Activated naive CD4-positive, alpha-beta T cell treated with Interleukin-2 at 50 U/mL for 16 hours (primary cell): ENCODE measurements around the gene TOMT.
A peak's percentile ranks its signal among the peaks of the same experiment; 100 is the strongest.

Source experiments
- DNase-seq: peaks from one replicate; pipeline ENCODE4 v3.0.0-alpha.2; 2020

Gene TOMT, protein sequence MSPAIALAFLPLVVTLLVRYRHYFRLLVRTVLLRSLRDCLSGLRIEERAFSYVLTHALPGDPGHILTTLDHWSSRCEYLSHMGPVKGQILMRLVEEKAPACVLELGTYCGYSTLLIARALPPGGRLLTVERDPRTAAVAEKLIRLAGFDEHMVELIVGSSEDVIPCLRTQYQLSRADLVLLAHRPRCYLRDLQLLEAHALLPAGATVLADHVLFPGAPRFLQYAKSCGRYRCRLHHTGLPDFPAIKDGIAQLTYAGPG

DNA sequence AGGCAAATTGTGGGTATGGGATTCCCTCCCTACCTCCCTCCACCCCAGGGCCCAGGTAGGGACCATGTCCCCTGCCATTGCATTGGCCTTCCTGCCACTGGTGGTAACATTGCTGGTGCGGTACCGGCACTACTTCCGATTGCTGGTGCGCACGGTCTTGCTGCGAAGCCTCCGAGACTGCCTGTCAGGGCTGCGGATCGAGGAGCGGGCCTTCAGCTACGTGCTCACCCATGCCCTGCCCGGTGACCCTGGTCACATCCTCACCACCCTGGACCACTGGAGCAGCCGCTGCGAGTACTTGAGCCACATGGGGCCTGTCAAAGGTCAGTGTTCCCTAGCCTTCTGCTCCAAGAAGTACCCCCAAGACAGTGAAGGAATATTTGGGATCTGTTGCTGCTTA is at the start of gene TOMT:
TSS of gene TOMT (plus strand) at position 37 of the 400 bp plus-strand sequence. CDS start at position 65, 28 bp downstream.
- no peak for DNase-seq

- no peak for DNase-seq
Measured at GRCh38 chr11:72058416-72059034, 47.2 kb upstream of the TOMT start.

GRCh38 chr11:72061739-72062396 is 43.9 kb upstream of the TOMT start:
- DNase-seq, result no peak

GRCh38 chr11:72066855-72067254 is 38.9 kb upstream of the TOMT start:
- no peak for DNase-seq

- no peak for DNase-seq
Measured at GRCh38 chr11:72067266-72067665, 38.5 kb upstream of the TOMT start.

- no peak for DNase-seq
Measured at GRCh38 chr11:72067676-72068075, 38.0 kb upstream of the TOMT start.

DNA sequence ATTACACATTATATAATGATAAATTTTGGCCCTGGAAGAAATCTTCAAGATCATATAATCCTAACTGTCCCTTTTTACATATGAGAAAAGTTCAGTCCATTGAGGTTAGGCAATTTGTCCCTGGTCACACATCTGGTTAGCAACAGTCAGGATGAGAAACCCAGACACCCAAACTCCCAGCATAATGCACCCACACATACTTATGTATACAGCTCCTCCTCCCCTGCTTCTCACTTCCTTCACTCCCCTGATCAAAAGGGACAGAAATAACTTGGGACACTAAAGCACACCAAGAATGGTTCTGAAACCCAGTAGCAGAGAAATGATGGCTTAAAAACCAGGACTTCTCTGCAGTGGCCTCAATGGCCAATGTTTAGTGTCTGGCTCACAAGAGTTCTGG is 36.5 kb upstream of the TOMT start:
- DNase-seq, result no peak

DNA sequence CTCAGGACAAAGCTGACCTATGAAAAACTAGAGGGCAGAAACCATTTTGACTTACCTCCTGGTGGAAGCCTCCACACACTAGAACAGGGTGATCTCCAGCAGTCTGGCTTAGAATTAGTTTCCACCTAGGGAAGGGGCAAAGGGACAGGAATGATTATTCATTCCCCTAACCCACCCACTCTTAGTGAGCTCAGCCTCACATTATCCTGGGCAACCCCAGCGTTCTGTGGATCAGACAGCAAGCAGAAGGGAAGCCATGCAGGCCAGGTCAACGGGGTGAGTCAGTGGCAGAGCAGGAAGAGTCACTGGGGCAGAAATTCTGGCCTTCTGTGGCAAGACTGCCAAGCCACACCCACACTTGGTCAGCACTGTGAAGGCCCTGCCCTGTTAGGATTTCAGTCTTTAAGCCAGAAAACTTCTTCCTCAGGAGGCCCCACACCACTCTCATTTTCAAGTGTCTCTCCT is 35.9 kb upstream of the TOMT start:
- no peak for DNase-seq

DNA sequence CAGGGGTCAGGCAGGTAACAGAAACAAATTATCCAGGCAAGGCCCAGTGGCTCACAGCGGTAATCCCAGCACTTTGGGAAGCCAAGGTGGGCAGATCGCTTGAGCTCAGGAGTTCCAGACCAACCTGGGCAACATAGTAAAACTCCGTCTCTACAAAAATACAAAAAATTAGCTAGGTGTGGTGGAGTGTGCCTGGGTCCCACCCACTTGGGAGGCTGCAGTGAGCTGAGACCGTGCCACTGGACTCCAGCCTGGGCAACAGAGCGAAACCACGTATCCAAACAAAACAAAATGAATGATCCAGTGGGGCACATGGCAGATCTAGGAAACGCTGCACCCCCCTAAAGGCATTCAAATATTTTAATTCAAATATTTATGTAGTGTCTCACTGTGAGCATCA is 35.2 kb upstream of the TOMT start:
- no peak for DNase-seq

DNA sequence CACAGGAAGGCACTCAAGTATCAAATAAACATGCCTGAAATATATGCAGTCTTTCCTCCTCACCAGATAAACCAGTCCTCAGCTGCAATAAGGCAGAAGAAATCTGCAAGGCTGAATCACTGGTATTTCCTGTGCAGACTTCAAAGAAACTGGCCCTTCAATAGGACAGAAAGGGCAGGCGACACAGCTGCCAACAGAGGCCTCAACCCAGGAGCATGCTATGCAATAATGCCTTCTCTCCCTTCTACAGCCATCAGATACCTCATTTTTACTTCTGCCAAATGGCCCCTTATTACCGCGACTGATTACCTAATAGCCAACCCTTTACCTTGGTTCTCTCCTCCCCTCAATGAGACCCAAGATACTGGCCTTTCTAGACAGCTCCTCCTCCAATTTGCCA is 33.4 kb upstream of the TOMT start:
- no peak for DNase-seq

GRCh38 chr11:72075109-72075508 is 30.6 kb upstream of the TOMT start:
- no peak for DNase-seq

GRCh38 chr11:72075756-72076155 is 30.0 kb upstream of the TOMT start:
- no peak for DNase-seq

DNA sequence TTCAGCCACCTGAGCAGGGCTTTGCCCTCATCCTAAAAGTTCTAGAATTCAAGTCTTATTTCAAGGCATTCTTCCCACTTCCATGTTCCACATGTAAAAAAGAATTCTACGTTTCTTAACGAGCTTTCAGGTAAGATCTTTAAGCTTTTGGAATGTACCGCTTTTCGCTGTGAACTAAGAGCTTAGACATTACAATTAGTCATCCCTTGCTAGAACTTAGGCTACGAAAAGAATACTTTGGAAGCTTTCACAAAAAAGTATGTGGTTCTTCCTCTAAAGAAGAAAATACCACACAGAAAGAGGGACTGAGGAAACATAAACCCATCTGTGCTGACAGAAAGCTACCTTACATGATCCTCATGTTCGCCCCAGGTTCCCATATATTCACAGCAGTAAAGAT is 27.2 kb upstream of the TOMT start:
- DNase-seq, result no peak

GRCh38 chr11:72079819-72080325 is 25.9 kb upstream of the TOMT start:
- DNase-seq, result no peak

GRCh38 chr11:72080326-72081183 is 25.2 kb upstream of the TOMT start, which contains the start of the genes LRRC51 and NUMA1:
TSS of gene LRRC51 (plus strand) at chr11:72080850. CDS start at chr11:72089084, 8,234 bp downstream.
TSS of gene NUMA1 (minus strand) at chr11:72080542. CDS start at chr11:72035943, 44,599 bp downstream.
- DNase-seq, result peak; percentile 99

DNA sequence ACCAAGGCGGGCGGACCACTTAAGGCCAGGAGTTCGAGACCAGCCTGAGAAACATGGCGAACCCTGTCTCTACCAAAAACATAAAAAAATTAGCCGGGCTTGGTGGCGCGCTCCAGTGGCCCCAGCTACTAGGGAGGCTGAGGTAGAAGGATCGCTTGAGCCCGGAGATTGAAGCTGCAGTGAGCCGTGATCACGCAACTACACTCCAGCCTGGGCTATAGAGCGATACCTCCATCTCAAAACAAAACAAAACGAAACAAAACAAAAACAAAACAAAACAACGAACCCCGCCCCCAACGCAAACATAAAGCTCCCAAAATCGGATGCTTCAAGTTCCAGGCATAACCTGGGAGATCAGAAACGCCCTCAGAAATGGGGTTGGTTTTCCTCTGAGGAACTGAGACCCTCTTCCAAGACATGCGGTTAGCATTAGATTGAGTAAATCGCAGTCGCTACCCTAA is 24.5 kb upstream of the TOMT start:
- DNase-seq, result no peak

- DNase-seq, result no peak
Measured at GRCh38 chr11:72081821-72082453, 23.8 kb upstream of the TOMT start.

DNA sequence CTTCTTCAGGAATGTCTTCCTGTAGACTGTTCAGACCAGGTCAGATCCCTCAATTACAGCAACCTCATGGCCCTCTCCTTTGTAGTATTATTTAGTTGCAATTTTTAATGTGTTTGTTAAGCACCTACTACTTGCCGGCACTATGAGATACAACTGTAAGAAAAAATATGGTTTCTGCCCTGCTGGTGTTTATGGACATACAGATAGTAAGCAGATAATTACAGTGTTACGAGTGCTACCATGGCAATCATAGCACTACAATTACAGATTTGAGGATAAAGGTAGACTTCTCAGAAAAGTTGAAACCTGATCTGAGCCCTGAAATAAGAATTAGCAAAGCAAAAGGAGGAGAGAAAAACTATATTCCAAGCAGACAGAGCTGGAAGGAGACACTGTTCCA is 22.3 kb upstream of the TOMT start:
- DNase-seq, result no peak

GRCh38 chr11:72084076-72084475 is 21.6 kb upstream of the TOMT start:
- no peak for DNase-seq

- DNase-seq, result no peak
Measured at GRCh38 chr11:72084965-72085364, 20.8 kb upstream of the TOMT start.

DNA sequence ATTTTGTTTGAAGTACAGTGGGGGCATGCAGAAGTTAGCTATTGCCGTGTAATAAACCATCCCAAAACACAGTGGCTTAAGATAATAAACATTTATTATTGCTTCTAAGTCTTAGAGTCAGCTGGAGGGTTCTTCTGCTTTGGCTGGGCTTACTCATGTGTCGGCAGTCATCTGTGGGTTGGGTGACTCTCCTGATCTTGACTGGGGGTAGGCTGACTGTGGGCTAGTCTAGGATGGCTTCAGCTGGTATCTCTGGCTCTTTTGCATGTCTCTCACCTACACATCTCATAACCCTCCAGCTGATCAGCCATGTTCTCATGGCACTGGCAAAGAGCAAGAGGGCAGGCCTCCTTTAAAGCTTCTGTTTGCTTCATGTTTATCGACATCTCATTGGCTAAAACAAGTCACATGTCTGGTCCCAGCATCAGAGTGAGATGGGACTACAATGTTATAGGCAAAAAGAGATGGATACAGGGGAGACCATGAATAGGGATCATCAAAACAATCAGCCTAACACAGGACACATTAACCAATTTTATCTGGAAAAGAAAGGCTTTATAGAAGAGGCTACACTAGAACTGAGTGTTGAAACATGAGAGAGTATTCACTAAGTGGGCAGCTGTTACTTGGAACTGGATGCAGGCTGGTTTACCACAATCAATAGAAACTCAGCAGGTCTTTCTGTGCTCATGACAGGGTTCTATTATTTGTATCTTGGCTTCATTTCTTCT is 19.9 kb upstream of the TOMT start:
- no peak for DNase-seq
